SIG-M5 (cell line): ENCODE results near the gene GZMA.

Experiments
- DNase-seq: peaks from one replicate; lab custom pipeline; 2025; lab: John Stamatoyannopoulos, UW

GZMA gene

DNA sequence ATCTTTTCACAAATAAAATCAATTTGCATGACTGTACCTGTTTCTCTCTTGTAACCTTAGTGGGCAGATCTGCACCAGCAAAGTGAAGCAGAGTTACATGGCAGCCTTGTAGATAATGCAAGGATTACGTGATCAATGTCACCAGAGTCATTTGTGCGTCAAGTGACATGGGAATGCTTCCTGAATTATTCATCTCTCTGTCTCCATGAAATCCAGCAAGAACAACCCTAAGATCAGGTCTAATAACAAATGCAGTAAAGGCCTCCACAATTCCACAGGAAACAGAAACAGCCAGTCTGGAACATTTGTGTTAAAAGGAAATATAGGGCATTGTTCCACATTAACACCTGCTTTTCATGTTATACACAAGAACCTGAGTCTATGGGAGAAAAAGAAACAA is 7.8 kb downstream of the GZMA start:
- DNase-seq: no peak

DNA sequence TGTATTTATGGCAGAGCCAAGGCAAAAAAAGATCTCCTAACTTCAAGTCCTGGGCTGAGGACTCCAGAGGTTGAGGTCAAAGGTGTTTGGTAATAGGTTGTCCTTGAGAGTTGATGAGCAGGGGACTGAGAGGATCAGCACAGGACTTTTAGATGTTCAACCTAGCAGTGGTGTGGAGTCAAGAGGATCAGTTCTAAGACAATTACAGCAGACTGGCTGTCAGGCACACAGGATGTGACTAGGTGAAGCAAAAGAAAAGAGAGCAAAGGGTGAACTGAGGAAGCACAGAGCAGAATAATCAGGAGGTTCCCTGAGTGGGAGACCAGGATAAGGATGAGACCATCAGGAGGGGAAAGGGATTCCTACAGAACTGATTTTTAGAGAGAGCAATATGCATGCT is 10.9 kb downstream of the GZMA start:
- no peak for DNase-seq

DNA sequence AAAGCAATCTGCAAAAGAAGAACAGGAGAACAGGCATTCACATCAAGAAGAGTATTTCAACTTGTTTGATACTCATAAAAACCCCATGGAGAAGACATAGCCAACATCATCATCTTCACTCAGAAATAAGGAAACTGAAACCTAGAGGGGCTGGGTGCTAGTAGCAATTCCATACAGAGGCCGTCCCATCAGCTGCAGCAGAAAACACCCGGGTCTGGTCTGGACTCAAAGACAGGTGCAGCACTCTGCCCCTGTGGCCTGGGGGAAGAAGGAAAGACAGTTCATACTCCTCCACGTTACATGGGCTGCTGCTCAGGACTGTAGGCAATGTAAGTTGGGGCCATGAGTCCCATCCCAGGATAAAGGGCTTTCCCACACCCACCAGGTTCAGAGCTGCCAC is 11.6 kb downstream of the GZMA start:
- no peak for DNase-seq

DNA sequence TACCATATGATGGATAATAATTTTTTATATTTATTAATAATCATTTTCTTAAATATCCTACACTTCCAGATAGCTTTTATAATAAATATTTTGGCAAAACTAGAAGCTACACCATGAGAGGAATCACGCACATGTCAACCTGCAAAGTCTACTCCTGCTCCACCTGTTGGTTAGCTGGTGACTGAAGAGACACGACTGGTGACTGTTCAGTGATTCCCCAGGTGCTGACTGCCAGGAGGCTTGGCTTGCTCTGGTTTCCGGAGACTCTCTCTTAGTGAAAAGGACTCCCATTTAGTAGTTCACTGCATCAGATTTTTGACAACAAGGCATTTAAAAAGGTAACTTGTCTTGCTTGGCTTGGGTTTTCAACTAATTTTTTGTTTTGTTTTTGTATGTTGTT is 20.9 kb downstream of the GZMA start:
- no peak for DNase-seq

DNA sequence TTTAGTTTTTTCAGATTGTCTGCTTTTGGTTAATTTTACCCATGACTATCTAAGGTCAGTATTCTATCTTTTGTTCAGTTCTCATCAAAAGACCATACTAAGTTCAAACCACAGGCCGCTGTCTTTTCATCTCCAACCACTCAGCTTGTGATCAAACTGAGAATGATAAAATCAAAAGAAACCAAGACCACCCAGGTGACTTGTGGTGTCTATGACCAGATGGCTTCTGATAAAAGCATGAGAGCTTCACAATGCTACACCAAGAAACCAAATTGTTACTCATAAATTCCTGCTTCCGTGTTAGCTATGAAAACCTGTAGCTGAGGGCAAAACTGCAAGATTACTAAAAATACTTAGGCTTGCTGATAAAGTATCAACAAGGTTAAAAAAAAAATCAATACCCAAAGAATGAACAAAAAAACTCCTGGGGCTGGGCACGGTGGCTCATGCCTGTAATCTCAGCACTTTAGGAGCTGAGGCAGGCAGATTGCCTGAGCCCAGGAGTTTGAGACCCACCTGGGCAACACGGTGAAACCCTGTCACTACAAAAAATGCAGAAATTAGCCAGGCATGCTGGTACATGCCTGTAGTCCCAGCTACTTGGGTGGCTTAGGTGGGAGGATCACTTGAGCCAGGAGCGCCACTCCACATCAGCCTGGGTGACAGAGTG is 31.7 kb downstream of the GZMA start:
- no peak for DNase-seq

DNA sequence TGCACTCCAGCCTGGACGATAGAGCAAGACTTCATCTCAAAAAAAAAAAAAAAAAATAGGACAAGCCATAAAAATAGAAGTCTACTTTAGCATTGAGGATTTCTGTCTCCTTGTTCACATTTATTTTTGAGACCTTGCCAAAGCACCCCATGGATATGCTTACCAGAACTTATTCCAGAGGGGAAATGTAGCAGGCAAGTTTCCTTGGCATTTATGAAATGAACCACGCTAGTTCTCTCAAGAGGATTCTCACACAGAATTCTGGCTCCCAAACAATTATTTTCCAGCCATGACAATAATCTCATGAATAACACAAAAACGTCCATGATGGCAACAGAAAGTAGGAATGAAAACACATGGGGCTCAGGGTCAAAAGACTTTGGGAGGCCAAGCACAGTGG is 34.1 kb downstream of the GZMA start:
- no peak for DNase-seq

DNA sequence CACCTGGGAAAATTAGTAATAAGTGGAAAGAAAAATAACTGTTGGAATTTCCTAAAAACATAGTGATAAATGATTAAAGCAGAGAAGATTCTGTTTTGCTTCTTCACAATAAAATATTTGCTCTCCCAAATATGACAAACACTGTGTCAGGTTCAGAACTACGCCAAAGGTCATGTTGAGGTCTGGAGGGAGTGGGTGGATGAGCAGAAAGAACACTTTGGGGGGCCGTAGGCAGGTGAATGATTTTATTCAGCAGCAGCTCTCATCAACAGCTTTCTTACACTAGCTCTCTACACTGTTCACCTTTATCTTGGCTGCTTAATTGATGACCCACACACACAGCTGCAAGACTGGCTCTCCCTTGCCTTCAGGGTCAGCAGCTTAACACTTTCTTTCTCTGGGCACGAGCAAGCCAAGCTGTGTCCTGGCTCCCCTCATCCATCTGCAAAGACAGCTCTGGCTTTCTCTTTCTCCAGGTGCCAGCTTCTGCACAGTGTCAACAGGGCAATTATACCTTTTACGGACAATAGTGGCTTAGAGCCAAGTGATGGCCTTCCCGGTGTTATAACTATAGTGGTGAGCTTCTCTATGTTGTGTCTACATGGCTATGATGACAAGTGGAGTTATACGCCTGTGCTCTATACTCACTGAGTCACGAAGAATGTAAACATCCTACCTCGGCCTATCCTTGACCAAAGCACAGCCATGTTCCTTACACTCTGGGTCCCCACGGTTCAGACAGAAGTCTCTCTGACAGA is 38.6 kb downstream of the GZMA start:
- no peak for DNase-seq

DNA sequence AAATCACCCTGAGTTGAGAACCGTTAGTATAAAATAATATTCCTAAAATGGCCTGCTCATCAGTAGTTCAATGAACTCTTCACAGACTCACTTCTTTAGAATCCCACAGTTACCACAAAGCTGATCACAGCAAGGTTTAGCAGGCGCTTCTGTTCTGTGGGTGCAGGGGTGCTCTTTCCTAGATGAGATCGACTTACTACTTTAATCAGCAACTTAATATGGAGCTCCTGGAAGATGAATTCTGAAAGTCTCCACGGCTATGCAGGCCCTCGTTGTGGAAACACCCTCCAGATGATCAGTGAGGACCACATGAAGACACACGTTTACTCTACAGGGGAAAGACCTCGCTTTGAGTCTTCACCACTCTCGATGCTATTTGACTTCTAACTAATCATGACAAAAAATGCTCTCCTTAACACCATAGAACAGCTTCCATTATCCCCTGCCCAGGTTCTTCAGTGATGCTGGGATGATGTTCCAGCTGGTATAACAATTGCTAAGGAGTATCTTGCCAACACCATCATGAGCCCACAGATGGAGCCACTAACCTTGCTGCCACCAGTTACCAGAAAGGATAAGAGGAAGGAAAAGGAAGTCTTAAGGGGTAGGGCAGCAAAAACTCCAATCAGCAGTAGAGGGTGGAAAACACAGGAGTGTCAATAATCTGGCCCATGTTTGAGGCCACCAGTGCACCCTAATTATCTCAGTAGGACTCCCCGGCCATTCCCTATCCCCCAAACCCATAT is 39.7 kb downstream of the GZMA start:
- DNase-seq: no peak

DNA sequence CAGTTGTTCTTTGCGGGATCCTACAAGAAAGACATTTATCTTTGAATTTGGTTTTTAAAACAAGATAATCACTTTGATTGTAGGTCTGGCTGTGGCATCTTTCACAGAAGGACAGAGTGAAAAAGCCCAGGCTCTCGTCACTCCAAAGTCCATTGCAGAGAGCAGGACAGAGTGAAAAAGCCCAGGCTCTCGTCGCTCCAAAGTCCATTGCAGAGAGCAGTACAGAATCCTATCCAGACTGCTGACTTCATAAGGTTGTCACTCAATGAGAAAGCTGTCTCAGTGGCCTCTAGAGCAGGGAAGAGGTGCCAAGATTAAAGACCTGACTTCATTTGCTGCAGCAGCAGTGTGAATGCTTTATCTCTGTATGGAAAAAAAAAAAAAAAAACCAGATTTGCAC is 41.2 kb downstream of the GZMA start:
- DNase-seq: no peak

DNA sequence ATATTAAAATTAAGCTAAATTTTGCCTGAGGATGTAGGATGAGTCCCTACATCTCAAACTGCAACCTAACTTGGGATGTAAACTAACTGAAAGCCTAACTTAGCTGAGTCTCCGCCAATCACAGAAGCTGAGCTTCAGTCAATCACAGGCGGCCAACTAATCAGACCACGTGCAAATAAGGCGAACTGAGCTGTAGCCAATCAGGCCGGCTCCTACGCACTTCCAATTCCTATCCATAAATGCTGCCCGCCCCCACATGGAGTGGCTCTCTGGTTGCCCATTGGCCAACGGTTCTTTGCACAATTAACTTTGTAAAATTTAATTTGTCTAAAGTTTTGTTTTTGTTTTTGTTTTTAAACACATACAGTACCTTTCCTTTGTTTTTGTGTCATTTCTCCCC is 43.6 kb downstream of the GZMA start:
- no peak for DNase-seq

DNA sequence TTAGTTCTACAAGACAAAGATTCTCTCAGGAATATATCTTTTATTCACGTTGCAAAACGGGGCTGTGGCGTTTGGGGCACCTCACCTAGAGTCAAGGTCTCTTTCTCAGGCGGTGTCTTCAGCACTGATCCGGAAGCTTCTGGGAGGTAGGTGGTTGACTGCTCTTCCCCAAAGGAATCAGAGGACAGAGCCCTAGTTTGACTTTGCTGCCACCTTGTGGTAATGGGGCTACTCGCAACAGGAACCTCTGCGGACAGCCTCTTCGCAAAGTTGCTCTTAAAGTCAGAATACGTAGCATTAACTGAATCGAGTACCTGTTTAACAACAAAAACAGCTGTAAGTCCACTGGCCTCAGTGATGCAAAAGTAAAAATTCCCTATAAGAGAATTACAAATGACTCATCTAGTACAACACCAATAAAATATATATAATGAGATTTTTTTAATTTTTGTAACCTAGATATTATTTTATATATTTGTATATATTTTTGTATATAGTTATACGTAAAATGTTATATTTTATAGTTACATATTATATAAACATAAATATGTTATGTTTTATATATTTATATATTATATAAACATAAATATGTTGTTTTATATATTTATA is 44.2 kb downstream of the GZMA start:
- peak; percentile 20 for DNase-seq

DNA sequence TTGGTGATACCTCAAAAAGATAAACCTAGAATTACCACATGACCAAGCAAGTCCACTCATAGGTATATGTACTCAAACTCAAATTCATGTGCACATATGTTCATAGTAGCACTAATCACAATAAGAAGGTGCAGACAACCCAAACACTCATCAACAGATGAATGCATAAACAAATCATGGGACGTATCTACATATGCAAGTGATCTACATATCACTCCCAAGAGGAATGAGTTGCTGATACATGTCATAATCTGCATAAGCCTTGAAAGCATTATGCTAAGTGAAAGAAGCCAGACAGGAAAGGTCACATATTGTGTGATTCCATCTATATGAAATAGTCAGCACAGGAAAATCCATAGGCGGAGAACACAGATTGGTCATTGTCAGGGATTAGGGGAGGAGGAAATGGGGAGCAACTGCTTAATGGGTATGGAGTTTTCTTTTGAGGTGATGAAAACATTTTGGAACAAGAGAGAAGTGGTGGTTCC is 46.9 kb downstream of the GZMA start:
- DNase-seq: no peak

DNA sequence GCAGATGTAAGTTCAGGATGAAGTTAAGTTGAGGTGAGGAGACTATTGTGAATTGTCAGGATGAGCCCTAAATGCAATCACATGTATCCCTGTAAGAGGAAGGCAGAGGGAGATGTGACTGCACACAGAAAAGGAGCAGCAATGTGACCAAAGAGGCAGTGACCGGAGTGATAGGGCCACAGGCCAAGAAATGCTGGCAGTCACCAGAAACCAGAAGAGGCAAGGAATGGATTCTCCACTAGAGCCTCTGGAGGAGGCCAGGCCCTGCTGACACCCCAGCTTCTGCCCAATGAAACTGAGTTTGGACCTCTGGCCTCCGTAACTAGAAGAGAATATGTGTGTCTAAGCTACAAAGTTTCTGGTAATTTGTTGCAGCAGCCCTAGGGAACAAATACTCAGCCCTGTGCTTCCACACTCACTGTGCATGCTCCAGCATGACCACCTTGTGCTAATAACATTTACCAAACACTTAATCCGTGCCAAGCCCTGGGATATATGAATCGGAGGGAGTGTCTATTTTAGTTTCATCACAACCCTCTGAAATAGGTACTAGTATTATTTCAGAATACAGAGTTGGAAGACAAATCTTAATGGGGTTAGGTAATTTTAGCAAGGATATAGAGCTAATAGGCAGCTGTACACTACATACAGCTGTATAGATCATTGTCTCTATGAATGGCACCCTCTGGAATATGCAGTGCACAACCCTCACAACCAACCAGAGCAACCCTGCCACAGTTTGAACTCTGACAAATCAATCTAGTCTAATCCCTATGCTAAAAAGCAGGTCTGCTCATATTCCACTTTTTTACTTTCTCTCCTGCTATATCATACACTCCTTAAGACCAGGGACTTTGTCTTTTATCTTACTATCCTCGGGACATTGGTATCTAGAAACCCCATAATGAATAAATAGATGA is 49.7 kb downstream of the GZMA start:
- no peak for DNase-seq

DNA sequence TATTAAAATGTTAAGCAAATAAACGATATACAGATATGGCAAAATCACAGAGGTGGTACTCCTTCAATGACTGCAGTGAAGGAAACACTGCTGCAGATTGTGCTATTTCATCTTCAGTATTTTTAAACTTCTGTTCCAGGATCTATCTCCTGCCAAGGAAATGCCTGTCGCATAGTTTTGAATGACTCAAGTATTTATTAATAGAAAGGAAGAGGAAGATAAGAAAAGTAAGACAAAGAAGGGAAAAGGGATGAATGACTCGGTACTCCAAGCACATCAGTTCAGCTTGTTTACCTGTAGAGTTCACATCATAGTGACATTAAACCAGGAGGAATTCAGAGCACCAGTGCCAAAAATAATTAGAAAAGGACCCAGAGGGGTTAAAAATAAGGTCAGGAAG is 52.4 kb downstream of the GZMA start:
- DNase-seq: no peak
